SK-N-MC (cell line): ENCODE data around the gene STK39.

Experiments
- DNase-seq: peaks from one replicate; pipeline ENCODE4 v3.0.0-alpha.2; 2011; ENCODE audit warnings: low read depth, low spot score
- H3K27ac ChIP-seq: fragments of 200-600 bp; sonication (generic); 2 replicates; pipeline ENCODE4 v1.5.1; 2016; ENCODE audit warnings: mixed run types
- H3K36me3 ChIP-seq: fragments of 200-600 bp; sonication (generic); 2 replicates; pipeline ENCODE4 v1.6.1; 2017; ENCODE audit warnings: antibody characterized with exemption, low read length, mixed read lengths; ENCODE audit not compliant: insufficient read depth
- H3K4me3 ChIP-seq: fragments of 200-600 bp; sonication (generic); 2 replicates; pipeline ENCODE4 v1.5.1; 2016
- H3K9ac ChIP-seq: fragments of 200-600 bp; sonication (generic); 2 replicates; pipeline ENCODE4 v1.8.0; 2017; ENCODE audit warnings: mixed run types, mixed read lengths; ENCODE audit not compliant: insufficient read length
- H3K9me3 ChIP-seq: fragments of 200-600 bp; sonication (generic); 2 replicates; pipeline ENCODE4 v1.6.1; 2017; ENCODE audit warnings: low read depth, mild to moderate bottlenecking, antibody characterized with exemption, low read length, moderate library complexity, mixed read lengths
- EZH2 ChIP-seq: fragments of 200-600 bp; sonication (generic); IDR thresholded peaks from one replicate; pipeline ENCODE4 v1.6.1; 2017; ENCODE audit warnings: antibody characterized with exemption
- FOXP2 ChIP-seq: optimal IDR thresholded peaks from 2 replicates; pipeline ENCODE3; 2011; ENCODE audit warnings: mild to moderate bottlenecking, moderate library complexity; ENCODE audit not compliant: insufficient read depth; ENCODE audit errors: extremely low read length, control extremely low read depth
- POLR2AphosphoS5 ChIP-seq: IDR thresholded peaks from 2 replicates; pipeline ENCODE4 v1.6.1; 2012; ENCODE audit warnings: mild to moderate bottlenecking, low read depth, low read length, borderline replicate concordance

STK39 gene

GRCh38 chr2:168184681-168185513, 62.5 kb downstream of the STK39 start:
- Histone ChIP-seq H3K9me3 (no peaks in the 10 kb centered on the region), H3K27ac (no peak overlapping the region), H3K4me3 (no peak overlapping the region), H3K9ac (no peak overlapping the region), H3K36me3 (no peaks in the 10 kb centered on the region)
- TF ChIP-seq EZH2 (no peak), POLR2AphosphoS5 (no peak), FOXP2 (no peak)
- no peak for DNase-seq

GRCh38 chr2:168183308-168183997, 63.9 kb downstream of the STK39 start:
- Histone ChIP-seq H3K9ac (no peak overlapping the region), H3K36me3 (no peaks in the 10 kb centered on the region), H3K9me3 (no peaks in the 10 kb centered on the region), H3K4me3 (no peak overlapping the region), H3K27ac (no peak overlapping the region)
- TF ChIP-seq POLR2AphosphoS5, result no peak
- TF ChIP-seq EZH2, result no peak
- TF ChIP-seq FOXP2, result no peak
- no peak for DNase-seq

- Histone ChIP-seq H3K9ac (no peak overlapping the region), H3K27ac (no peak overlapping the region), H3K36me3 (no peaks in the 10 kb centered on the region), H3K9me3 (no peaks in the 10 kb centered on the region), H3K4me3 (no peak overlapping the region)
- TF ChIP-seq POLR2AphosphoS5 (no peak), EZH2 (no peak), FOXP2 (no peak)
- DNase-seq, result no peak
Measured at GRCh38 chr2:168182550-168183249, 64.7 kb downstream of the STK39 start.

GRCh38 chr2:168181825-168182224, 65.6 kb downstream of the STK39 start:
- no peak for TF ChIP-seq EZH2
- TF ChIP-seq POLR2AphosphoS5, result no peak
- no peak for TF ChIP-seq FOXP2
- no peak overlapping the region for H3K27ac ChIP-seq
- DNase-seq, result no peak
- no peaks in the 10 kb centered on the region for H3K9me3 ChIP-seq
- no peaks in the 10 kb centered on the region for H3K36me3 ChIP-seq
- H3K4me3 ChIP-seq, result no peak overlapping the region
- H3K9ac ChIP-seq, result no peak overlapping the region

GRCh38 chr2:168180914-168181313, 66.5 kb downstream of the STK39 start:
- no peak overlapping the region for H3K4me3 ChIP-seq
- no peak overlapping the region for H3K27ac ChIP-seq
- no peaks in the 10 kb centered on the region for H3K36me3 ChIP-seq
- no peaks in the 10 kb centered on the region for H3K9me3 ChIP-seq
- TF ChIP-seq EZH2, result no peak
- TF ChIP-seq FOXP2, result no peak
- no peak for TF ChIP-seq POLR2AphosphoS5
- no peak overlapping the region for H3K9ac ChIP-seq
- DNase-seq, result no peak

- no peak for TF ChIP-seq POLR2AphosphoS5
- no peak for TF ChIP-seq FOXP2
- TF ChIP-seq EZH2, result no peak
- no peak for DNase-seq
- no peaks in the 10 kb centered on the region for H3K9me3 ChIP-seq
- H3K4me3 ChIP-seq, result no peak overlapping the region
- no peak overlapping the region for H3K9ac ChIP-seq
- no peaks in the 10 kb centered on the region for H3K36me3 ChIP-seq
- no peak overlapping the region for H3K27ac ChIP-seq
Measured at GRCh38 chr2:168180483-168180882, 66.9 kb downstream of the STK39 start.

GRCh38 chr2:168179592-168179991, 67.8 kb downstream of the STK39 start:
- no peak overlapping the region for H3K9ac ChIP-seq
- H3K27ac ChIP-seq, result no peak overlapping the region
- H3K9me3 ChIP-seq, result no peaks in the 10 kb centered on the region
- H3K36me3 ChIP-seq, result no peaks in the 10 kb centered on the region
- no peak overlapping the region for H3K4me3 ChIP-seq
- DNase-seq, result no peak
- TF ChIP-seq POLR2AphosphoS5, result no peak
- no peak for TF ChIP-seq FOXP2
- TF ChIP-seq EZH2, result no peak

- H3K9ac ChIP-seq, result no peak overlapping the region
- no peak overlapping the region for H3K27ac ChIP-seq
- no peaks in the 10 kb centered on the region for H3K36me3 ChIP-seq
- no peak for DNase-seq
- no peaks in the 10 kb centered on the region for H3K9me3 ChIP-seq
- H3K4me3 ChIP-seq, result no peak overlapping the region
- TF ChIP-seq FOXP2, result no peak
Measured at GRCh38 chr2:168178520-168179324, 68.7 kb downstream of the STK39 start.

GRCh38 chr2:168176402-168176801, 71.0 kb downstream of the STK39 start:
- Histone ChIP-seq H3K27ac (no peak overlapping the region), H3K9me3 (no peaks in the 10 kb centered on the region), H3K9ac (no peak overlapping the region), H3K36me3 (no peaks in the 10 kb centered on the region), H3K4me3 (no peak overlapping the region)
- no peak for DNase-seq
- TF ChIP-seq POLR2AphosphoS5 (no peak), FOXP2 (no peak), EZH2 (no peak)
